GM12874 (cell line): ENCODE measurements around the gene GRAMD4.

ENCODE experiments used
- TF ChIP-seq, protein P1 (sequence below): IDR thresholded peaks from 2 replicates; pipeline ENCODE4 v1.5.1; 2011; ENCODE audit warnings: low read depth, mild to moderate bottlenecking, control low read depth, low read length, moderate library complexity; ENCODE audit not compliant: insufficient read depth

Gene GRAMD4

DNA sequence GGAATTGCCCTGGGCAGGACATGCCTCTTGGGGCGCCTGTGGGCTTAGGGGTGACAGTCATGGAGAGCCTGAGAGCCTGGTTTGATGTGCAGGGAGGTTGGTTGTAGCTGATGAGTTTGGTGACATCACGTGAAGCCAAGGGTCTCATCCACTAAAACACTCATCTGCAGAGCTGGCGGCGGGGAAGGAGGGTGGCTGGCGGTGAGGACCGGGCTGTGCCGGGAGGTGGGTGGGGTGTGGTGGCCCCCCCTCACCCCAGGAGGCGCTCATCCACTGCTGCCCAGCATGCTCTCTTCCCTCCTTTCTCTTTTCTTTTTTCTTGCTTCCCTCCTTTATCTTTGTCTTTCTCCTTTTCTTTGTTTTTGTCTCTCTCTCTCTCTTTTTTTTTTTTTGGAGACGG, 49.0 kb downstream of the GRAMD4 start:
- TF ChIP-seq, protein P1, sequence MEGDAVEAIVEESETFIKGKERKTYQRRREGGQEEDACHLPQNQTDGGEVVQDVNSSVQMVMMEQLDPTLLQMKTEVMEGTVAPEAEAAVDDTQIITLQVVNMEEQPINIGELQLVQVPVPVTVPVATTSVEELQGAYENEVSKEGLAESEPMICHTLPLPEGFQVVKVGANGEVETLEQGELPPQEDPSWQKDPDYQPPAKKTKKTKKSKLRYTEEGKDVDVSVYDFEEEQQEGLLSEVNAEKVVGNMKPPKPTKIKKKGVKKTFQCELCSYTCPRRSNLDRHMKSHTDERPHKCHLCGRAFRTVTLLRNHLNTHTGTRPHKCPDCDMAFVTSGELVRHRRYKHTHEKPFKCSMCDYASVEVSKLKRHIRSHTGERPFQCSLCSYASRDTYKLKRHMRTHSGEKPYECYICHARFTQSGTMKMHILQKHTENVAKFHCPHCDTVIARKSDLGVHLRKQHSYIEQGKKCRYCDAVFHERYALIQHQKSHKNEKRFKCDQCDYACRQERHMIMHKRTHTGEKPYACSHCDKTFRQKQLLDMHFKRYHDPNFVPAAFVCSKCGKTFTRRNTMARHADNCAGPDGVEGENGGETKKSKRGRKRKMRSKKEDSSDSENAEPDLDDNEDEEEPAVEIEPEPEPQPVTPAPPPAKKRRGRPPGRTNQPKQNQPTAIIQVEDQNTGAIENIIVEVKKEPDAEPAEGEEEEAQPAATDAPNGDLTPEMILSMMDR, result no peak

- TF ChIP-seq, protein P1, result no peak
These were observed 51.7 kb downstream of the GRAMD4 start for GRCh38 chr22:46671824-46672432.

DNA sequence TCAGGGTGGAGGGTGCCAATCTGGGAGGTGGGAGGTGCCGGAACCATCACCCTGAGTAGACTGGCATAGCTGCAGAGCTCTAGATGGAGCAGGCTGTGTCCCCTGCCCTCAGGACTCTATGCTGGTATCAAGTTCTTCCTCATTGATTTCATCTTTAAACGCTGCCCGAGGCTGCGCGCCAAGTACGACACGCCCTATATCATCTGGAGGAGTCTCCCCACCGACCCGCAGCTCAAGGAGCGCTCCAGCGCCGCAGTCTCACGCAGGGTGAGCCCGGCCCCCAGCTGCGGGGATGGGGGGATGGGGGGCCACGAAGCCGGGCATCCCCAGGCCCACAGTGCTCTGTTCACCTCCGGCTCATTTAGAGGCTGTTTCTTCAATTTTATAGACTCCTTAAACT, 52.5 kb downstream of the GRAMD4 start:
- TF ChIP-seq, protein P1, result no peak

DNA sequence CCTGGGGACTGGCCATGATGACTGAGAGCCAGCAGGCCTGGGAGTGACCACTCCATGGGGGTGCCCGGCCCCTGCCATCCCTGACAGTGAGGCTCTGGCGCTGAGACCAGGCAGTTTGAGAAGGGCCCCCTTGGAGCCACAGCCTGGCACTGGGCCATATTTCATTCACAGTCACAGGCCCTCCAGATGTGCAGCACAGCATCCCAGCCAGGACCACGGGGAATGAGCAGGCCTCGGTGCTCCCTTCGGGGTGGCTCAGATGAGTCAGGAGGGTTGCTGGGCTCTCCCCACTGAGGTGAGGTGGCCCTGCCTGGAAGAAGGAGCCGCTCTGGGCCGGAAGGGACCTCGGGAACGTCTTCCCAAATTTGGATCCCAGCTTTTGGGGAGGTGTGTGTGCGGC, 53.0 kb downstream of the GRAMD4 start:
- TF ChIP-seq, protein P1, result no peak

DNA sequence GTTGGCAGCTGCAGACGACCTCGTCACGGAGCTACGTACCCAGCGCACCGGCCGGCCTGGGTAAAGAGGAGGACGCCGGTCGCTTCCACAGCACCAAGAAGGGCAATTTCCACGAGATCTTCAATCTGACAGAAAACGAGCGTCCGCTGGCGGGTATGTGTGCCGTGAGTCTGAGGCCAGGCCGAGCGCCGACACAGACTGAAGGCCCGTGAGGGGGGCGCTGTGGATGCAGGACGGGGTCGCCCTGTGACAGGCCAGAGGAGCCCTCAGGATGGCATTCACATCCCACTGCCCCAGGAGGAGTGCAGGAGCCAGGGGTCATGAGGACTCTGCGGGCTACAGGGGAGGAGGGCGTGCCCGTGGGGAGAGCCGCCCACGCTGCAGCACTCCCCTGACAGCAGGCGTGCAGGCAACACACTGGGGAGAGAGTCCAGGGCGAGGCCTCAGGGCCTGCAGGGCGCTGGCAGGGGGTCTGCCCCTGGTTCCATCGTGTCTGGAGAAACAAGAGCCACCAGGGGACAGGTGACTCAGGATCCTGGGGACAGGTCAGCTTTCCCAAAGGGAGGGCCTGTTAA, 53.6 kb downstream of the GRAMD4 start:
- TF ChIP-seq, protein P1, result no peak

DNA sequence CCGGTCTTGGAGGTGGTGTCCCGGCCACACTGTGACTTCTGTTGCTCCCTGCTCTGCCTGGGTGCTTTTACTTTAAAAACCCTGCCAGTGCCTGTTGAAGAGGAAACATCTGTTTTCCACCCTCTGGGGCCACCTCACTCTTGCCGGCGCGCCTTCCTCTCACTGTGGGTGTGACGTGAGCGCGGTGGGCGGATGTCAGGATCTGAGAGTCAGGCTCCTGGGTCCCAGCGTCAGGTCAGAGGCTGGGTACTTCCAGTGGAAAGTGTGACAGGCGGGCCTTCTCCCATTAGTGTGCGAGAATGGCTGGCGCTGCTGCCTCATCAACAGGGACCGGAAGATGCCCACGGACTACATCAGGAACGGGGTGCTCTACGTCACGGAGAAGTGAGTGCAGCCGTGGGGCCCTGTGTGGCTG, 54.2 kb downstream of the GRAMD4 start:
- TF ChIP-seq, protein P1, result no peak

- TF ChIP-seq, protein P1, result no peak
These were observed 54.7 kb downstream of the GRAMD4 start for GRCh38 chr22:46674906-46675305.
